Ramos (cell line): ENCODE measurements around the gene MED12.

ENCODE experiments used
- in situ Hi-C: fragments of 300-500 bp; cut with MboI; formaldehyde crosslinking; loops from one replicate; pipeline ENCODE4 v1.14.3; 2022; ENCODE audit warnings: low sequenced_read_pairs; ENCODE audit not compliant: unreplicated experiment

Gene MED12

DNA sequence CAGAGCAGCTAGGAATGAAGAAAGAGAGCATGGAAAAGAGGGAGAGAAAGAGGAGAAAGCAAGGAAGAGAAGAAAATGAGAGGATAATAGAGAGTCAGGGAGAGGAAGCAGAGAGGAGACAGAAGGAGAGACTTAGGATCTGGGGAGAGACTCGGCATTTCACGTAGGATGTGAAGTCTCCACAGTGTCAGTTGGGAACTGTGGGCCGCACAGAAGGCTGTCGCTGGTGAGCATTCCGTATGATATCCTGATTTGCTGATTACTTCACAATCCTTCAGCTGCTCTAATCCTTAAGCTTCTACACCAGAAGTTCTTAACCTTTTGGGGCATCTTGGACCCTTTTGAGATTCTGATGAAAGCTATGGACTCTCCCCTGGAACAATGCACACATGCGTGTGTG lies 40.2 kb downstream of the MED12 start:
- in situ Hi-C loops: no loop called here

DNA sequence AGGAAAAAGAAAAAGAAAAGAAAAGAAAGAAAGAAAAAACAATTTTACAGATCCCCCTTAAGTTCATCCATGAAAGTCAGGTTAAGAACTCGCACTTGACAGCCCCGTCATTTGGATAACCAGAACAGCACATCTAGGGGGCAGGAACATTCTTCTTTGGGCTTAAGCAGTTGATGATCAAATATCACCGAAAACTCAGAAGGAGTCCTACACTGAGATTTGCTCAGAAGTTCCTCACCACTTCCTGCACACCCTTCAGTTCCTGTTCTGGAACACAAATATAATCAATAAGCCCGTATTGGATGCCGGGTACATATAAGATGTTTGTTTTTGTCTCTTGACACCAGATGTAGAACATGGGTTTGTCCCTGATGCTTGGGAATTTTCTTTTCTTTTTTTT lies 40.9 kb downstream of the MED12 start:
- in situ Hi-C loops: no loop called here

GRCh38 chrX:71160475-71160874 lies 42.1 kb downstream of the MED12 start:
- in situ Hi-C loops: no loop called here

- in situ Hi-C loops: no loop called here
Measured at GRCh38 chrX:71162981-71163380, 44.6 kb downstream of the MED12 start.

DNA sequence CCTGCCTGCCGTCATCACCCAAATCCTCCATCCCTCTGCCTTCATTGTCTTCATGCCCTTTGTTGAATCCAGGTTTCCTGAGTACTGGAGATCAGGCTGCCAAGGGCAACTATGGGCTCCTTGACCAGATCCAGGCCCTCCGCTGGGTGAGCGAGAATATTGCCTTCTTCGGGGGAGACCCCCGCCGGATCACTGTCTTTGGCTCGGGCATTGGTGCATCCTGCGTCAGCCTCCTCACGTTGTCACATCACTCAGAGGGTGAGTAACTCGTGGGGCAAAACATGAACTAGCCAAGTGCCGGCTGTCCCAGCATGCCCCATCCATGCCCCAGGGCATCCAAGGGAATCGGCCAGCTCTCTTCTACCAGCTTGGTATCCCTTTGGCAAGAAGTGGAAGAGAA lies 45.7 kb downstream of the MED12 start:
- in situ Hi-C loops: no loop called here

DNA sequence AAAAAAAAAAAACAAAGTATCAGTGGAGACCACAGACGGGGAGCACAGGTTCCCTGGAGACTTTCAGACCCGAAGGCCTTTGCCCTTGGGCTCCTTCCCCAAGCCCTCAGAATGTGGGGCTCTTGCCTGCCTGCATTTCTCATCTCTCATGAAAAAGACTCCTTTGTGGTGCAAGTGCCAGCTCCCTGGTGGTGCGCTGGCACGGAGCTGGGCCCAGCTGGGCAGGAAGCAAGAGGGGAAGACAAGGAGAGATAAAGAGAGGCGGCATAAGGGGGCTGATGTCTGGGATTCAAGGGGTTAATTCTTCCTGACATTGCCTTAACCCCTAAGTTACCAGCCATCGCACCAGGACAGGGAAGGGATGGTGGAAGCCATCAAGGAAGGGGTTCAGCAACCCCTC lies 48.1 kb downstream of the MED12 start:
- in situ Hi-C loops: no loop called here

- in situ Hi-C loops: no loop called here
Measured at GRCh38 chrX:71167031-71167781, 48.8 kb downstream of the MED12 start.

DNA sequence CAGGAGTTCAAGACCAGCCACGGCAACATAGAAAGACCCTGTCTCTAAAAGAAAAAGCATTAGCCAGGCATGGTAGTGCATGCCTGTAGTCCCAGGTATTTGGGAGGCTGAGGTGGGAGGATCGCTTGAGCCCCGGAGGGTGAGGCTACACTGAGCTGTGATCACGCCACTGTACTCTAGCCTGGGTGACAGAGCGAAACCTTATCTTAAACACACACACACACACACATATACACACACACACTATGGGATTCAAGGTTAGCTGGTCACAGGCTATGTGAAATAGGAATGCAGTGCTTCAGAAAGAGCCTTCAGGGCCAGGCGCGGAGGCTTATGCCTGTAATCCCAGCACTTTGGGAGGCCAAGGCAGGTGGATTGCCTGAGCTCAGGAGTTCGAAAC lies 49.7 kb downstream of the MED12 start:
- in situ Hi-C loops: no loop called here

DNA sequence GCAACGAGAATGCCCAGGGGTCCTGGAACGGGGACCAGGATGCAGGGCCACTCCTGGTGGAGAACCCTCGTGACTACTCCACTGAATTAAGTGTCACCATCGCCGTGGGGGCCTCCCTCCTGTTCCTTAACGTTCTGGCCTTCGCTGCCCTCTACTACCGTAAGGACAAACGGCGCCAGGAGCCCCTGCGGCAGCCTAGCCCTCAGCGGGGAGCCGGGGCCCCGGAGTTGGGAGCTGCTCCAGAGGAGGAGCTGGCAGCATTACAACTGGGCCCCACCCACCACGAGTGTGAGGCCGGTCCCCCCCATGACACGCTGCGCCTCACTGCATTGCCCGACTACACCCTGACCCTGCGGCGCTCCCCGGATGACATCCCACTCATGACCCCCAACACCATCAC lies 51.2 kb downstream of the MED12 start:
- in situ Hi-C loops: no loop called here

- in situ Hi-C loops: loop anchor here (10.0 kb wide), 1 partner anchor 406 kb away; no protein-coding TSS in a partner anchor
Measured at GRCh38 chrX:71170660-71171059, 52.3 kb downstream of the MED12 start.

DNA sequence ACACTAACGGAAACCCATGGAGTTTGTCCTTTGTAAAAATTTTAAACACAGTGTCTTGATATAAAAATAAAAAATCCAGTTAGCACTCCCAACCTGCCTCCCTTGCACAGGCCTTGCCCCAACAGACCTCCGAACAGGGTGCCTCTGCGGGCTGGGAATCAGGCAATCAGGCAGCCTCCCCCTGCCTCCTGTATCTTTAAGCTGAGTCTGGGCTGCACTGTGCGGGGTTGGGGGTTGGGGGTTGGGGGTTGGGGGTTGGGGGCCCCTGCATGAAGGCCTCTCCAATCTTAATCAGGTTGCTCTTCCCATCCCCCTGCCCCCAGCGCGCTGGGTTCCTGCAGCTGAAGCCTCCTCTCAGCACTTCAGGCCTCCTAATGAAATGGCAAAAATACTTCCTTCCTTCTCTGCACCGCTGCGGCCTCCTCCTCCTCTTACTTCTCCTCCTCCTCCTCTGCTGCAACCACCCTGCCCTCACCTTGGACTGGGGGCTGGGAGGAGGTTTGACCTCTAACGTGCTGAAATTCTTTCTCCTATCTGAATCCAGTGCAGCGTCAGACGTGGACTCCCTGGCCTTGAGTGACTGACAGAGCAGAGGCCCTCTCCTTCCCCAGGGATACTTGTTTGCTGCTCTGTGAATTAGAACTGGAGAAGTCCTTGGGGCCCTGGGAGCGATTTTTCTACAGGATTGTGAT lies 52.9 kb downstream of the MED12 start:
- in situ Hi-C loops: loop anchor here (10.0 kb wide), 1 partner anchor 406 kb away; no protein-coding TSS in a partner anchor

GRCh38 chrX:71173440-71173839 lies 55.0 kb downstream of the MED12 start:
- in situ Hi-C loops: loop anchor here (10.0 kb wide), 1 partner anchor 409 kb away; no protein-coding TSS in a partner anchor

- in situ Hi-C loops: loop anchor here (10.0 to 25.0 kb wide), 2 partner anchors 410 to 712 kb away; no protein-coding TSS in a partner anchor
Measured at GRCh38 chrX:71174795-71175194, 56.4 kb downstream of the MED12 start.

- in situ Hi-C loops: loop anchor here (10.0 to 25.0 kb wide), 2 partner anchors 411 to 713 kb away; no protein-coding TSS in a partner anchor
Measured at GRCh38 chrX:71175531-71175930, 57.1 kb downstream of the MED12 start.

DNA sequence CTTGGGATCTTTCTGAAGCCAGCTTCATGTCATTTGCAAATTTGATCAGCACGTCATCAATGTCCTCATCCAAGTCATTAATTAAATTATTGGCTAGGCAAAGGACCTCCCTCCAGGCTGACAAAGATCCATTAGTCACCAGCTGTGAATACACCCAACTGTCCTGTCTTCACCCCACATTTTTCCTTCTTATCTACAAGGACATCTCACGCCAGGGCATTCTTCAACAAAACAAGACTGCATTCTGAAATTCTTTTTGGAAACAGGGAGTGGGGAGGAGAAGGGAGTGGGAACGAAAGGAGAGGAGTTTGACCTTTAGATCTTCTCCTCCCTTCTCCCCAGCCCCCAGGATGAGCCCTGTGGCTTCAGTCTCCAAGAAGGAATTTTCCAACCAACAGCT lies 58.9 kb downstream of the MED12 start:
- in situ Hi-C loops: loop anchor here (10.0 to 25.0 kb wide), 2 partner anchors 413 to 715 kb away; no protein-coding TSS in a partner anchor

DNA sequence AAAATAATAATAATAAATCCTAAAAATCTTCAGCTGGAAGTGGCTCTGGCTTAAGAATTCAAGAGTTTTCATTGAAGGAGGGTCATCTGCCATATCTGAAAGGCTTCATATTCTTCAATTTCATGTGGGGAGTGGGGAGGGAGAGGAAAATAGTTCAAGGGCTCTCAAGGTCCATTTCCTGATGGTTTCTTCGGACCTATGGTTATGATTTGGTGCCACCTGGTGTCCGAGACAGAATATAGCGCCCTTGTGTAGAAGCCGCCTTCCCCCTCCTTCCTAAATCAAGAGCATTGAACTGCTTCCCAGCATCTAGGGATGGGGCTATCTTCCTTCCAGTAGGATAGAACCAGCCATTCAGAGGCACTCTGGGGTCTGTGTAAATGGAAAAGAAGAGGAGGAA lies 60.5 kb downstream of the MED12 start:
- in situ Hi-C loops: loop anchor here (10.0 to 25.0 kb wide), 2 partner anchors 414 to 717 kb away; no protein-coding TSS in a partner anchor

DNA sequence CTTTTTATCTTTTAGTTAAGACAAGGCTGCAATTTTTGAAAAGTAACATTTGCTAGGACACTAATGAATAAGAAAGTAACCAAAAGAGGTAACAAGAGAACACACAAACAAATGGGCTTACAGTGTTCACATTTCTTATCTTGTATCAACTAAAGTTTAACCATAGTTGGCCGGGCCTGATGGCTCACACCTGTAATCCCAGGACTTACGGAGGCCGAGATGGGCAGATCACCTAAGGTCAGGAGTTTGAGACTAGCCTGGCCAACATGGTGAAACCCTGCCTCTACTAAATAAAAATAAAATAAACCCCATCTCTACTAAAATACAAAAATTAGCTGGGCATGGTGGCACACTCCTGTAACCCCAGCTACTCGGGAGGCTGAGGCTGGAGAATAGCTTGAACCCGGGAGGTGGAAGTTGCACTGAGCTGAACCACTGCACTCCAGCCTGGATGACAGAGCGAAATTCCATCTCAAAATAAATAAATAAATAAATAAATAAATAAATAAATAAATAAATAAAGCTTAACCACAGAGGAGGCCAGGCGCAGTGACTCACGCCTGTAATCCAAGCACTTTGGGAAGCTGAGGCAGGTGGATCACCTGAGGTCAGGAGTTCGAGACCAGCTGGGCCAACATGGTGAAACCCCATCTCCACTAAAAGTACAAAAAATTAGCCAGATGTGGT lies 62.3 kb downstream of the MED12 start:
- in situ Hi-C loops: loop anchor here (25.0 kb wide), 1 partner anchor 718 kb away; no protein-coding TSS in a partner anchor

DNA sequence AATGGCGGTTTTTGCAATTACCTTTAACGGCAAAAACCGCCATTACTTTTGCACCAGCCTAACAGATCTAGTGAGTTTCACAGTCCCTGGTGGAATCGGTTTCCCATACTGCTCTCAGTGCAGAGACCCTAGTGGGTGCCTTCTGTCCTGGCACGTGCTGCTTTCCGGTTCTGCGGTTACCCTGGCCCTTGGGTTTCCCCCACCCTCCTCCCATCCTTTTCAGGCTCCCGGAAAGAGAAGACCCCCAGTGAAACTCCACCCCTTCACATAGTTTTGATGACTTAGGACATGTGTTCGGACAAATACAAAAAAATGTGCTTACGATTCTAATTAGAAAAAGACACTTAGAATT lies 63.1 kb downstream of the MED12 start:
- in situ Hi-C loops: loop anchor here (25.0 kb wide), 1 partner anchor 719 kb away; no protein-coding TSS in a partner anchor

DNA sequence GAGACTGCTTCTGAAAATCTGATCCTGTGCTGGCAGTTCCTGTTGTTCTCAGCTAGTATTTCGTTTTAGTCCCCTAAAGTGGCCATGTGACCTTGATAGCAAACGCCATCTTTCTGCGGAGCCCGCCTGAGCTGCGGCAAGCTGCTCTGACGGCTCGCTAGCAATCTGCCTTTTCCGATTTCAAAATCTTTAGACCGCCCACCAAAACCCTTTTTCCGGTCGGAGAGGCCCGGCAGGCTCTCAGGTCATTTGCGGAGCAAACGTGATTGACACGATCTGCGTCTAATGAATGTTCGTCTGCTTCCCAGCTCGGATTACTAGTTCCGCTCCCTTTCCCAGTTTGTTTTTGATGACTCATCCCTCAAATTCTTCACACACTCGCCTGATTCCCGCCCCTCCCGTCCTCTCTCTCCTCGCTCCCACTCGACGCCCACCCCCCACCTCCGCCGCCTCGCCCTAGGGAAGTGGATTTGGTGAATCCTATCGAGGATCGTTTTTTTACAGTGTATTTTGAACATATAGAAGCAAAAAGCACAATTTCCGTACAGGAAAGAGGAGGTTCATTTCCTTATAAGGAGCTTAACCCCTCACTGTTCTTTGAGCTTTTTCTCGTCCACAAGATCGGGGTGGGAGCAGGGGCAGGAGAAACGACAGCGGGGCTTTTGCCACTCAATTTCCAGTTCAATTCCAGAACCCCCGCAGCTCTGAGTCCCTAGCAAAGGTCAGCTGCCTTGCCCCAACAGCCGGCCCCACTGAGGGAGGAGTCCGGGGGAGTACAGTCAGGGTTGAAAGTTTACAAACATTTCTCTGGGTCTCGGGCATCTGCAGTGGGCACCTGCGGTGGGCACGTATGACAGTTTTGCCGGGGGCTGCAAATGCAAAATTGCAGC lies 63.8 kb downstream of the MED12 start:
- in situ Hi-C loops: loop anchor here (25.0 kb wide), 1 partner anchor 720 kb away; no protein-coding TSS in a partner anchor

DNA sequence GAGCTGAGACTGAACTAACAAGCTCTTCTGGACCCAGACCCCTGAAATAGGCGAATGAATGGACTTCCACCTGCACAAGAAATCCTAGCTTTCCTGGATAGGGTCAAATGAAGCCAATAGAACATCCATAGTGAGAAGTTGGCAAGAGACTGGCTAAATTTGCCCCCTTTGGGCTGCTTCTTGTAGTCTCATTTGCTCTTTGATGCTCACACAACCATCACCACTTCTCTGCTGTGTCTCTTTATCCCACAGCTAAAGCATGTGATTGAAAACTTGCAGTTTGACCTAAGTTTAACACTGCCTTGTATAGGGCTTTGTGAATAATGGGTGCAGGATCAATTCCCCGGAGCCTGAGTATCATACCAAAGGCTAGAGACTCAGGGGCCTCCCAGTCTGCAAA lies 64.5 kb downstream of the MED12 start:
- in situ Hi-C loops: loop anchor here (25.0 kb wide), 1 partner anchor 721 kb away; no protein-coding TSS in a partner anchor
